HepG2 (cell line): ENCODE data around the gene BTBD7. TPM values are rescaled to one million over a fixed set of nuclear protein-coding genes. Genes with fewer than 3 reads are reported as not detected.
A peak's percentile ranks its signal among the peaks of the same experiment; 100 is the strongest.

ENCODE experiments used
- ASH2L ChIP-seq: fragments of 300-600, 200-600 bp; sonication (generic); IDR thresholded peaks from 2 replicates; pipeline ENCODE4 v1.7.0; 2017; ENCODE audit warnings: low read depth, mild to moderate bottlenecking, moderate library complexity, mixed read lengths, low read length; ENCODE audit not compliant: insufficient read length
- KDM5A ChIP-seq: fragments of 200-600 bp; sonication (generic); IDR thresholded peaks from 2 replicates; pipeline ENCODE4 v1.7.0; 2018; ENCODE audit warnings: antibody characterized with exemption, mild to moderate bottlenecking, low read length, borderline replicate concordance
- KDM5B ChIP-seq: sonication (generic); formaldehyde crosslinking; IDR thresholded peaks from 2 replicates; pipeline ENCODE4 v1.4.0; 2020; ENCODE audit warnings: missing genetic modification reagents, mild to moderate bottlenecking, borderline replicate concordance
- PTBP1 ChIP-seq: fragments of 200-400 bp; formaldehyde crosslinking; IDR thresholded peaks from 2 replicates; pipeline ENCODE4 v1.6.1; 2018; ENCODE audit warnings: low read length, low read depth; ENCODE audit not compliant: poor library complexity, severe bottlenecking
- REPIN1 ChIP-seq: sonication (generic); formaldehyde crosslinking; IDR thresholded peaks from 2 replicates; pipeline ENCODE4 v1.8.0; 2022; ENCODE audit warnings: missing genetic modification reagents, low read depth, mild to moderate bottlenecking, borderline replicate concordance
- SALL1 ChIP-seq: sonication (generic); formaldehyde crosslinking; IDR thresholded peaks from 2 replicates; pipeline ENCODE4 v1.8.0; 2022; ENCODE audit warnings: mild to moderate bottlenecking, missing genetic modification reagents
- SOX6 ChIP-seq, 2 experiments: fragments of 450-650 bp in 1 of 2; sonication (generic) in 1 of 2; formaldehyde crosslinking in 1 of 2; IDR thresholded peaks; 2 replicates each; pipeline versions ENCODE4 v1.4.0 to v1.6.1; 2017 to 2020; ENCODE audit warnings: antibody characterized with exemption in 1 of 2, mild to moderate bottlenecking in 1 of 2, missing genetic modification reagents in 1 of 2
- SRSF4 ChIP-seq: fragments of 200-400 bp; formaldehyde crosslinking; IDR thresholded peaks from one replicate; pipeline ENCODE4 v1.6.1; 2018; ENCODE audit warnings: mild to moderate bottlenecking, low read depth, low read length, moderate library complexity; ENCODE audit not compliant: poor library complexity, severe bottlenecking
- XRCC5 ChIP-seq: fragments of 200-400 bp; formaldehyde crosslinking; optimal IDR thresholded peaks from 2 replicates; pipeline ENCODE3; 2017; ENCODE audit warnings: mild to moderate bottlenecking, low read length
- ZNF468 ChIP-seq: sonication (generic); formaldehyde crosslinking; IDR thresholded peaks from 2 replicates; pipeline ENCODE4 v1.8.0; 2022; ENCODE audit warnings: mild to moderate bottlenecking, moderate library complexity, missing genetic modification reagents
- ZNF891 ChIP-seq: sonication (generic); formaldehyde crosslinking; IDR thresholded peaks from 2 replicates; pipeline ENCODE4 v1.5.0; 2020; ENCODE audit warnings: mild to moderate bottlenecking, missing genetic modification reagents
- ZSCAN20 ChIP-seq: sonication (generic); formaldehyde crosslinking; IDR thresholded peaks from 2 replicates; pipeline ENCODE4 v1.4.0; 2020; ENCODE audit warnings: missing genetic modification reagents, mild to moderate bottlenecking, borderline replicate concordance
- polyA plus RNA-seq, 8 experiments: library from polyadenylated mRNA; depleted of rRNA in 3 of 8; stranded (reverse) in 7 of 8; unstranded in 1 of 8; fragments of >200 nt; fragmentation: Illumina TruSeq in 4 of 8; extraction: Trizol in 4 of 8; gene quantifications; 2 replicates each; pipeline versions ENCODE4 v1.2.1 to v1.2.3, GENCODE V29; 2011 to 2016; ENCODE audit warnings: low read depth in 4 of 8, missing spikeins in 1 of 8, mixed read lengths in 1 of 8; ENCODE audit not compliant: insufficient read depth in 1 of 8
- total RNA-seq, 5 experiments: library from RNA; depleted of rRNA; stranded (reverse); fragments of >200 nt; fragmentation: Illumina TruSeq; extraction: Trizol; gene quantifications; 2 replicates each; pipeline ENCODE4 v1.2.3, GENCODE V29; 2016; ENCODE audit warnings: low read depth in 1 of 5
- TF ChIP-seq, protein P1 (sequence below): sonication (generic); formaldehyde crosslinking; IDR thresholded peaks from 2 replicates; pipeline ENCODE4 v1.4.0; 2020; ENCODE audit warnings: mild to moderate bottlenecking, missing genetic modification reagents
- TF ChIP-seq, protein P2 (sequence below): fragments of 450-650 bp; IDR thresholded peaks from 2 replicates; pipeline ENCODE4 v1.6.1; 2016
- TF ChIP-seq, protein P3 (sequence below), 2 experiments: sonication (generic) in 1 of 2; formaldehyde crosslinking in 1 of 2; IDR thresholded peaks; 2 replicates each; pipeline versions ENCODE4 v1.4.0 to v1.6.1; 2018 to 2020; ENCODE audit warnings: missing genetic modification reagents in 2 of 2, borderline replicate concordance in 1 of 2, low read depth in 1 of 2, mild to moderate bottlenecking in 1 of 2, missing biosample characterization in 1 of 2
- TF ChIP-seq, protein P4 (sequence below): sonication (generic); formaldehyde crosslinking; IDR thresholded peaks from 2 replicates; pipeline ENCODE4 v1.5.0; 2020; ENCODE audit warnings: missing genetic modification reagents
- TF ChIP-seq, protein P5 (sequence below): sonication (generic); formaldehyde crosslinking; IDR thresholded peaks from 2 replicates; pipeline ENCODE4 v1.4.0; 2020; ENCODE audit warnings: missing genetic modification reagents, borderline replicate concordance

Gene BTBD7
- total and polyA plus RNA-seq, 2 of the 13 experiments (the other 11 are each of a cell fraction or from before 2014, with no cell fraction given), result 11.6 to 15.2 TPM

DNA sequence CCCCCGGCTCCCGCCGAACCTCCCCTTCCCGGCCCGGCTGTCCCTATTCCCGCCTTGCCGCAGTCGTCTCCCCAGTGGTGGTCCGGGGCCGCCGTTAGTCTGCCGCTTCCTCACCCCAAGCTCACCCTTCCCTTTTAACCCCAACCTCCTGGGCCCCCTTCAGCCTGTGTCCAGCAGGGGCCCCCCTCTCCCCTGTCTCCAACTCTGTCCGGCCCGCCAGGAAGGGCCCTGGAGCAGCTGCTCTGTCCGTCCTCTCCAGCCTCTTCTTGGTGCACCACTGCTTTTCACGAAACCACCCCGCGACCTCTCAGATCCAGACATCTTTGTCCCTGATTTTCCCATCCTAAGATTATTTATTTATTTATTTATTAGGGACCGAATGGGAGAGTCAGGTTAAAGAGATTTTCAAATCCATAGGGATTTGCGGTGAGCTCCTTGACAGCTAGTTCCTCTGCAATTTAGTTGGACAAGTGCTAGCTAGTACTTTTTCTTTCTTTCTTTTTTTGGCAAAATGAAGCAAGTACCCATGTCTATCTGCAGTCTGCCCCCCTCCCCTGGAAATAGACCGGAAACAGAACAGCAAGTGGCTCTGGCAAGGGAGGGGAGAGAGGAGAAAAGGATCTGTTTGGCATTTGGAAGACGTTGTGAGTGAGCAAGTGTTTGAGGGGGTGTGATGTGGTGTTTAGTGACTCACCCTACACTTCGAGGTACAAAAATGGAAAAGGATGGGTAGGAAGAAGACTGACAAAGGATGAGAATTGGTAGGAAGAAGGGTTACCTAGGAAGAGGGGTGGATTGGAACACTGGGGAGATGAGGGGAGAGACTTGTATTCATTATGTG lies 125.1 kb downstream of the BTBD7 start (continued):
- TF ChIP-seq ZSCAN20 (CRISPR knock-in tag), result no peak
- TF ChIP-seq, protein P1, sequence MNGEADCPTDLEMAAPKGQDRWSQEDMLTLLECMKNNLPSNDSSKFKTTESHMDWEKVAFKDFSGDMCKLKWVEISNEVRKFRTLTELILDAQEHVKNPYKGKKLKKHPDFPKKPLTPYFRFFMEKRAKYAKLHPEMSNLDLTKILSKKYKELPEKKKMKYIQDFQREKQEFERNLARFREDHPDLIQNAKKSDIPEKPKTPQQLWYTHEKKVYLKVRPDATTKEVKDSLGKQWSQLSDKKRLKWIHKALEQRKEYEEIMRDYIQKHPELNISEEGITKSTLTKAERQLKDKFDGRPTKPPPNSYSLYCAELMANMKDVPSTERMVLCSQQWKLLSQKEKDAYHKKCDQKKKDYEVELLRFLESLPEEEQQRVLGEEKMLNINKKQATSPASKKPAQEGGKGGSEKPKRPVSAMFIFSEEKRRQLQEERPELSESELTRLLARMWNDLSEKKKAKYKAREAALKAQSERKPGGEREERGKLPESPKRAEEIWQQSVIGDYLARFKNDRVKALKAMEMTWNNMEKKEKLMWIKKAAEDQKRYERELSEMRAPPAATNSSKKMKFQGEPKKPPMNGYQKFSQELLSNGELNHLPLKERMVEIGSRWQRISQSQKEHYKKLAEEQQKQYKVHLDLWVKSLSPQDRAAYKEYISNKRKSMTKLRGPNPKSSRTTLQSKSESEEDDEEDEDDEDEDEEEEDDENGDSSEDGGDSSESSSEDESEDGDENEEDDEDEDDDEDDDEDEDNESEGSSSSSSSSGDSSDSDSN (CRISPR knock-in tag), result 0 out of 2 replicates have a peak, but pooled peaks have one; percentile 32
- TF ChIP-seq, protein P2, sequence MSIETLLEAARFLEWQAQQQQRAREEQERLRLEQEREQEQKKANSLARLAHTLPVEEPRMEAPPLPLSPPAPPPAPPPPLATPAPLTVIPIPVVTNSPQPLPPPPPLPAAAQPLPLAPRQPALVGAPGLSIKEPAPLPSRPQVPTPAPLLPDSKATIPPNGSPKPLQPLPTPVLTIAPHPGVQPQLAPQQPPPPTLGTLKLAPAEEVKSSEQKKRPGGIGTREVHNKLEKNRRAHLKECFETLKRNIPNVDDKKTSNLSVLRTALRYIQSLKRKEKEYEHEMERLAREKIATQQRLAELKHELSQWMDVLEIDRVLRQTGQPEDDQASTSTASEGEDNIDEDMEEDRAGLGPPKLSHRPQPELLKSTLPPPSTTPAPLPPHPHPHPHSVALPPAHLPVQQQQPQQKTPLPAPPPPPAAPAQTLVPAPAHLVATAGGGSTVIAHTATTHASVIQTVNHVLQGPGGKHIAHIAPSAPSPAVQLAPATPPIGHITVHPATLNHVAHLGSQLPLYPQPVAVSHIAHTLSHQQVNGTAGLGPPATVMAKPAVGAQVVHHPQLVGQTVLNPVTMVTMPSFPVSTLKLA, result no peak
- TF ChIP-seq KDM5A, result peak; percentile 72
- TF ChIP-seq ZNF468 (CRISPR knock-in tag), result no peak
- TF ChIP-seq SALL1 (CRISPR knock-in tag), result no peak
- TF ChIP-seq, protein P3, sequence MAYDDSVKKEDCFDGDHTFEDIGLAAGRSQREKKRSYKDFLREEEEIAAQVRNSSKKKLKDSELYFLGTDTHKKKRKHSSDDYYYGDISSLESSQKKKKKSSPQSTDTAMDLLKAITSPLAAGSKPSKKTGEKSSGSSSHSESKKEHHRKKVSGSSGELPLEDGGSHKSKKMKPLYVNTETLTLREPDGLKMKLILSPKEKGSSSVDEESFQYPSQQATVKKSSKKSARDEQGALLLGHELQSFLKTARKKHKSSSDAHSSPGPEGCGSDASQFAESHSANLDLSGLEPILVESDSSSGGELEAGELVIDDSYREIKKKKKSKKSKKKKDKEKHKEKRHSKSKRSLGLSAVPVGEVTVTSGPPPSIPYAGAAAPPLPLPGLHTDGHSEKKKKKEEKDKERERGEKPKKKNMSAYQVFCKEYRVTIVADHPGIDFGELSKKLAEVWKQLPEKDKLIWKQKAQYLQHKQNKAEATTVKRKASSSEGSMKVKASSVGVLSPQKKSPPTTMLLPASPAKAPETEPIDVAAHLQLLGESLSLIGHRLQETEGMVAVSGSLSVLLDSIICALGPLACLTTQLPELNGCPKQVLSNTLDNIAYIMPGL (CRISPR knock-in tag; IDR thresholded peaks at IDR 0.05; ENCODE audit: borderline replicate concordance in 1 of 2, low read depth in 1 of 2), result peak in 1 of 2 experiments; percentile 48; a peak in 2 of 4 replicates
- 0 out of 2 replicates have a peak, but pooled peaks have one; percentile 0 for TF ChIP-seq ZNF891 (CRISPR knock-in tag)
- peak; percentile 5 for TF ChIP-seq ASH2L
- no peak for TF ChIP-seq REPIN1 (CRISPR knock-in tag)
- TF ChIP-seq, protein P4, sequence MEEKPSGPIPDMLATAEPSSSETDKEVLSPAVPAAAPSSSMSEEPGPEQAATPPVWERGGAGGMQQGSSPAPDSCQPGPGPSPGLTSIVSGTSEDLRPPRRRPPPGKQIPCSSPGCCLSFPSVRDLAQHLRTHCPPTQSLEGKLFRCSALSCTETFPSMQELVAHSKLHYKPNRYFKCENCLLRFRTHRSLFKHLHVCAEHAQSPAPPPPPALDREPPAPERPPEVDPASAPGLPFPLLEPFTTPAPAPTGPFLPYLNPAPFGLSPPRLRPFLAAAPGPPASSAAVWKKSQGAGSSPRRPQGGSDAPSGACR (CRISPR knock-in tag), result 0 out of 2 replicates have a peak, but pooled peaks have one; percentile 20
- no peak for TF ChIP-seq SOX6 (IDR thresholded peaks at IDR 0.05)
- 0 out of 2 replicates have a peak, but pooled peaks have one; percentile 5 for TF ChIP-seq SOX6 (CRISPR knock-in tag; IDR thresholded peaks at IDR 0.05)
- peak; percentile 17 for TF ChIP-seq PTBP1
- TF ChIP-seq KDM5B (CRISPR knock-in tag), result peak; percentile 14; the same call in 1 of the 2 replicates
- TF ChIP-seq, protein P5, sequence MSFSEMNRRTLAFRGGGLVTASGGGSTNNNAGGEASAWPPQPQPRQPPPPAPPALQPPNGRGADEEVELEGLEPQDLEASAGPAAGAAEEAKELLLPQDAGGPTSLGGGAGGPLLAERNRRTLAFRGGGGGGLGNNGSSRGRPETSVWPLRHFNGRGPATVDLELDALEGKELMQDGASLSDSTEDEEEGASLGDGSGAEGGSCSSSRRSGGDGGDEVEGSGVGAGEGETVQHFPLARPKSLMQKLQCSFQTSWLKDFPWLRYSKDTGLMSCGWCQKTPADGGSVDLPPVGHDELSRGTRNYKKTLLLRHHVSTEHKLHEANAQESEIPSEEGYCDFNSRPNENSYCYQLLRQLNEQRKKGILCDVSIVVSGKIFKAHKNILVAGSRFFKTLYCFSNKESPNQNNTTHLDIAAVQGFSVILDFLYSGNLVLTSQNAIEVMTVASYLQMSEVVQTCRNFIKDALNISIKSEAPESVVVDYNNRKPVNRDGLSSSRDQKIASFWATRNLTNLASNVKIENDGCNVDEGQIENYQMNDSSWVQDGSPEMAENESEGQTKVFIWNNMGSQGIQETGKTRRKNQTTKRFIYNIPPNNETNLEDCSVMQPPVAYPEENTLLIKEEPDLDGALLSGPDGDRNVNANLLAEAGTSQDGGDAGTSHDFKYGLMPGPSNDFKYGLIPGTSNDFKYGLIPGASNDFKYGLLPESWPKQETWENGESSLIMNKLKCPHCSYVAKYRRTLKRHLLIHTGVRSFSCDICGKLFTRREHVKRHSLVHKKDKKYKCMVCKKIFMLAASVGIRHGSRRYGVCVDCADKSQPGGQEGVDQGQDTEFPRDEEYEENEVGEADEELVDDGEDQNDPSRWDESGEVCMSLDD, result 0 out of 2 replicates have a peak, but pooled peaks have one; percentile 3
- TF ChIP-seq XRCC5, result peak; percentile 11
- no peak for TF ChIP-seq SRSF4
